ENCODE data around the gene KCNJ6. TPM values are rescaled to one million over a fixed set of nuclear protein-coding genes. Genes with fewer than 3 reads are reported as not detected.
"Not testable (repeated sequence)": the region's sequence is repeated elsewhere in the genome, so short reads cannot be mapped to it uniquely, and the experiment has no call there.

The KCNJ6 gene
- total RNA-seq, 2 experiments from 2014 or later, result not detected

GRCh38 chr21:37927711-37928110, 11.5 kb upstream of the KCNJ6 start:
- ATAC-seq (no peak), DNase-seq (no peak)
- H3K27ac Mint-ChIP-seq, result no peak overlapping the region
- H3K9me3 Mint-ChIP-seq (ENCODE audit: insufficient read depth), result no peaks in the 10 kb centered on the region
- POLR2A ChIA-PET, result no interaction called here
- no peak overlapping the region for H3K4me3 Mint-ChIP-seq
- H3K4me1 Mint-ChIP-seq (ENCODE audit: low read depth), result no peaks in the 10 kb centered on the region
- CTCF ChIA-PET, result no interaction called here
- no peaks in the 10 kb centered on the region for H3K27me3 Mint-ChIP-seq (ENCODE audit: low read depth)
- H3K36me3 Mint-ChIP-seq (ENCODE audit: low read depth), result no peaks in the 10 kb centered on the region

DNA sequence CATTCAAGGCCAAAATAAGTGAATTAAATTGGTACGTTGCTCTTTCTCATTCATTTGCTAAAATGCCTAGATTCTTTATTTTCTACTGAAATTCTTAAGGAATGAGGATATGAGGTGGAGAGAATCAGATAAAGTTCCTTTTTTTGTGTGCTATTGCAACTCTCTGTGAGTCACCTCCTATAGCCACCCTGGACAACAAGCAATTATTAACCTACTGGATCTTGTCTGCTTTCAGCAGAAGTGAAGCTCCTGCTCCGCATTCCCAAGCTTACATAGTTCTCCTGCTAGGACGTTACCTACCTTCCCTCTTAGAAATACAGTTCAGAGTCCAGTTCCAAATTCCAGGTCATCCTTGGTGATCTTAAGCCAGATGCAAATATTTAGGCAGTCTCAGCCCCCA, 4.8 kb upstream of the KCNJ6 start:
- H3K36me3 Mint-ChIP-seq (ENCODE audit: low read depth), result no peaks in the 10 kb centered on the region
- H3K4me1 Mint-ChIP-seq (ENCODE audit: low read depth), result no peaks in the 10 kb centered on the region
- CTCF ChIA-PET, result no interaction called here
- H3K9me3 Mint-ChIP-seq (ENCODE audit: insufficient read depth), result no peaks in the 10 kb centered on the region
- H3K4me3 Mint-ChIP-seq, result no peak overlapping the region
- ATAC-seq (no peak), DNase-seq (no peak)
- no peak overlapping the region for H3K27ac Mint-ChIP-seq
- POLR2A ChIA-PET, result no interaction called here
- peaks cover 16% of the 10 kb centered on the region for H3K27me3 Mint-ChIP-seq (ENCODE audit: low read depth)

DNA sequence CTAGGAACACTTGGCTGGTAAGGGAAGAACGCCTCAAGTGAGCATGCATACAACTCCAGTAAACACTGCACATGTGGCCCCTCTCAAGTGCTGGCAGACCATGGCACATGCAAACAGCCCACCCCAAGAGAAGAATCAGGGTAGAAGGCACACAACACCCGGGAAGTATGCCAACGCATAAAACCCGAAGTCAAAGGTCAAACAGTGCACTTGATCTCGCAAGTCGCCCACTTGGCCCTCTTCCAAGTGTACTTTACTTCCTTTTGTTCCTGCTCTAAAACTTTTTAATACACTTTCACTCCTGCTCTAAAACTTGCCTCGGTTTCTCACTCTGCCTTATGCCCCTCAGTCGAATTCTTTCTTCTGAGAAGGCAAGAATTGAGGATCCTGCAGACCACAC, 4.0 kb upstream of the KCNJ6 start:
- H3K4me3 Mint-ChIP-seq; DNase-seq; CTCF ChIA-PET; H3K27ac Mint-ChIP-seq; H3K4me1 Mint-ChIP-seq (ENCODE audit: low read depth); POLR2A ChIA-PET; H3K36me3 Mint-ChIP-seq (ENCODE audit: low read depth); H3K9me3 Mint-ChIP-seq (ENCODE audit: insufficient read depth); ATAC-seq: not testable (repeated sequence)
- H3K27me3 Mint-ChIP-seq (ENCODE audit: low read depth), result peaks cover 22% of the 10 kb centered on the region

DNA sequence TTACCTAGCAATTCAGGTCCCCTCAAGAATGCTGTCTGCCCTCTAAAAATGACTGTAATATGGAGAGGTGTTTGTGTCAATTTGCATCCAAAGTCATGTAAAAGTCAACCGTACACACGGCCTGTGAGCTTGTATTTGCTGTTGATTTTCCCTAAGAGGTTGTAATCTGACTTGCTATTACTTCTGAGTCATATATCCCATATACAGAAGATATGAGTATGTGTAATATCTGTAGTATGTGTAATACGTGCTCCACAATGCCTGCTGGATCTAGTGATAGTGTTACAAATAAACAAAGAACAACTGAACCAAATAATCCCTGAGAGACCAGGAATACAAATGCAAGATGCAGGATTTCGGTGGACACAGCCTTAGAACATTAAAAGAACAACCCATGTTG, 1.4 kb upstream of the KCNJ6 start:
- ATAC-seq, result no peak
- no peak for DNase-seq
- H3K27me3 Mint-ChIP-seq (ENCODE audit: low read depth), result peaks cover 34% of the 10 kb centered on the region
- H3K4me3 Mint-ChIP-seq, result no peak overlapping the region
- POLR2A ChIA-PET, result no interaction called here
- H3K27ac Mint-ChIP-seq, result no peak overlapping the region
- CTCF ChIA-PET, result no interaction called here
- H3K4me1 Mint-ChIP-seq (ENCODE audit: low read depth), result no peaks in the 10 kb centered on the region
- H3K36me3 Mint-ChIP-seq (ENCODE audit: low read depth), result peaks cover 3% of the 10 kb centered on the region
- no peaks in the 10 kb centered on the region for H3K9me3 Mint-ChIP-seq (ENCODE audit: insufficient read depth)

- CTCF ChIA-PET, result no interaction called here
- Mint-ChIP-seq H3K36me3 (ENCODE audit: low read depth) (peaks cover 3% of the 10 kb centered on the region), H3K4me1 (ENCODE audit: low read depth) (no peaks in the 10 kb centered on the region), H3K27ac (no peak overlapping the region), H3K27me3 (ENCODE audit: low read depth) (peaks cover 35% of the 10 kb centered on the region), H3K4me3 (no peak overlapping the region), H3K9me3 (ENCODE audit: insufficient read depth) (no peaks in the 10 kb centered on the region)
- POLR2A ChIA-PET, result no interaction called here
- no peak for DNase-seq
- ATAC-seq, result no peak
These were observed 332 bp downstream of the KCNJ6 start for GRCh38 chr21:37915941-37916309.

DNA sequence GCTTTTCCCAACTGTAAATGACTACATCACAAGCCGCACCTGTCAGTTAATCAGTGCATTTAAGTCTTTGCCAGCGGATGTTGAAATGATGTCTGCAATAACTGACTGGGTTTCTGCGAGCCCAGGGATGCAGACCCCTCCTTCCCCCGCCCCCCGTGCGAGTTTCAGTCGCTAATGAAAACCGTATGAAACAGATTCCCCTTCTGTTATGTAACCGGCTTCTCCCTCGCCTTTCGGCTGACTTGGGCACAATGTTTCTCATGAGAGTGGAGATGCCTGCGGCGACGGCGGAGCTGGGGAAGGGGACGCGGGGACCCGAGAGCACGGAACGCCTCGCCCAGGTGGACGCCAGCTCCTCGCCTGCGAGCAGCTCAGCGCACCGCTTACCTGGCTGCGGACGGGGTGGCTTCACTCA, 753 bp downstream of the KCNJ6 start:
- ChIA-PET POLR2A (no interaction called here), CTCF (no interaction called here)
- Mint-ChIP-seq H3K27ac (no peak overlapping the region), H3K4me1 (ENCODE audit: low read depth) (no peaks in the 10 kb centered on the region), H3K36me3 (ENCODE audit: low read depth) (peaks cover 3% of the 10 kb centered on the region), H3K4me3 (no peak overlapping the region), H3K9me3 (ENCODE audit: insufficient read depth) (no peaks in the 10 kb centered on the region), H3K27me3 (ENCODE audit: low read depth) (peaks cover 35% of the 10 kb centered on the region)
- DNase-seq, result no peak
- no peak for ATAC-seq

- Mint-ChIP-seq H3K27ac (no peak overlapping the region), H3K36me3 (ENCODE audit: low read depth) (peaks cover 3% of the 10 kb centered on the region), H3K4me1 (ENCODE audit: low read depth) (no peaks in the 10 kb centered on the region), H3K9me3 (ENCODE audit: insufficient read depth) (no peaks in the 10 kb centered on the region), H3K4me3 (no peak overlapping the region), H3K27me3 (ENCODE audit: low read depth) (peaks cover 26% of the 10 kb centered on the region)
- DNase-seq, result no peak
- ATAC-seq, result no peak
- CTCF ChIA-PET, result no interaction called here
- POLR2A ChIA-PET, result no interaction called here
These were observed 3.6 kb downstream of the KCNJ6 start for GRCh38 chr21:37912616-37913015.

DNA sequence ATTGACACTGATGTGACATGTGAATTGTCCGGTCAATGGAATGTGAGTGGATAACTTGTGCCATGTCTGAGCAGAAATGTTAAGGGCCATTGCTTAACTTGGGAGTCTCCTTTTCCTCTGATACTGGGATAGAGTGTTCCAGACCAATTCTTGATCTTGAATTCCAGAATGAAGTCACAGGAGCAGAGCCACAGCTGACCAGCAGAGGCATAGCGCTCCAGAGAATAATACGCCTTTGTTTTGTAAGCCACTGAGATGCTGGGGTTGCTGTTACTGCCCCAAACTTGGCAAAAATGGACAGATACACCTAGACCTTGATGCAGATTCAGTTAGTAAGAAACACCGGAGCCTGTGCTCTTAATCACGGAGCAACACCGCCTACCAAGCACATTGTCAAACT, 6.3 kb downstream of the KCNJ6 start:
- no peaks in the 10 kb centered on the region for H3K4me1 Mint-ChIP-seq (ENCODE audit: low read depth)
- H3K4me3 Mint-ChIP-seq, result no peak overlapping the region
- CTCF ChIA-PET, result no interaction called here
- peaks cover 9% of the 10 kb centered on the region for H3K27me3 Mint-ChIP-seq (ENCODE audit: low read depth)
- no peaks in the 10 kb centered on the region for H3K9me3 Mint-ChIP-seq (ENCODE audit: insufficient read depth)
- ATAC-seq, result no peak
- POLR2A ChIA-PET, result no interaction called here
- no peak overlapping the region for H3K27ac Mint-ChIP-seq
- no peak for DNase-seq
- H3K36me3 Mint-ChIP-seq (ENCODE audit: low read depth), result no peaks in the 10 kb centered on the region

DNA sequence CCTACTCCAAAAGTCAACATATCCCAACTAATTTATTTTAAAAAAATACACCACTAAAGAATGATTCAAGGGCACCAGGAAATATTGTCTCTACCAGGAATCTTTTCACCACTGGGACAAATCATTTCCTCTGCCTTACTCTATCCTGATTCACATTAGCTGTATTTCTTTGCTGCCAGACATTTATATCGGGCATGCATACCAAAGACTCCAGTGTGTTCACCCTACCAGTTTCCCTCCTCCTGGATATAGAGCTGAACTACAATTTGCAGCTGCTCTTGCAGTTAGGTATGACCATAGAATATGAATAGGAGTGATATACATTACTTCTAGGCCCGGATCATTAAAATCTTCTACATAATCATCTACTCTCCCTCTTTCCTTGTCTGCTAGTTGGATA, 7.6 kb downstream of the KCNJ6 start:
- POLR2A ChIA-PET, result no interaction called here
- CTCF ChIA-PET, result no interaction called here
- Mint-ChIP-seq H3K36me3 (ENCODE audit: low read depth) (no peaks in the 10 kb centered on the region), H3K4me1 (ENCODE audit: low read depth) (no peaks in the 10 kb centered on the region), H3K27me3 (ENCODE audit: low read depth) (peaks cover 3% of the 10 kb centered on the region), H3K4me3 (no peak overlapping the region), H3K27ac (no peak overlapping the region), H3K9me3 (ENCODE audit: insufficient read depth) (no peaks in the 10 kb centered on the region)
- ATAC-seq (no peak), DNase-seq (no peak)

DNA sequence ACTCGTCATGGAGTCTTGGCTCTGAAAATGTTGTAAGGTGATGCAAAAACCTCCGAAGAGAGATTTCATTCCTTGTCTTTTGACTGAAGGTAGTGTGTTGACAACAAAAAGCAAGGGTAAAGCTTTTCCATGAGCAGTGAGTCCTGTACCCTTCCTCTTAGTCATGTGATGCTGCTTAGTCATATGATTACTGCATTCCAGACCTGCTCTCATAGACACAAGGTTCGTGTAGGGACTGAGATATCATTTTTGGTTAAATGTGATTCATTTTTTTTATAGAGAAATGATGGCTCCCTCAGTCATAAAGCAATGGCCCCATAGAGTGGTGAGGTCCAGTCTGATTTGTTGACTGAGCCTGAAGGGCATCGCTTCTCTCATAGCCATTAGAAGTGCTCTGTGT, 9.2 kb downstream of the KCNJ6 start:
- CTCF ChIA-PET, result no interaction called here
- ATAC-seq, result no peak
- Mint-ChIP-seq H3K36me3 (ENCODE audit: low read depth) (no peaks in the 10 kb centered on the region), H3K4me1 (ENCODE audit: low read depth) (no peaks in the 10 kb centered on the region), H3K9me3 (ENCODE audit: insufficient read depth) (no peaks in the 10 kb centered on the region), H3K4me3 (no peak overlapping the region), H3K27ac (no peak overlapping the region), H3K27me3 (ENCODE audit: low read depth) (peaks cover 2% of the 10 kb centered on the region)
- POLR2A ChIA-PET, result no interaction called here
- no peak for DNase-seq

- Mint-ChIP-seq H3K27me3 (ENCODE audit: low read depth) (peaks cover 3% of the 10 kb centered on the region), H3K9me3 (ENCODE audit: insufficient read depth) (no peaks in the 10 kb centered on the region), H3K27ac (no peak overlapping the region), H3K4me3 (no peak overlapping the region), H3K36me3 (ENCODE audit: low read depth) (no peaks in the 10 kb centered on the region), H3K4me1 (ENCODE audit: low read depth) (no peaks in the 10 kb centered on the region)
- ChIA-PET POLR2A (no interaction called here), CTCF (no interaction called here)
- ATAC-seq (no peak), DNase-seq (no peak)
These were observed 11.0 kb downstream of the KCNJ6 start for GRCh38 chr21:37905291-37905690.

DNA sequence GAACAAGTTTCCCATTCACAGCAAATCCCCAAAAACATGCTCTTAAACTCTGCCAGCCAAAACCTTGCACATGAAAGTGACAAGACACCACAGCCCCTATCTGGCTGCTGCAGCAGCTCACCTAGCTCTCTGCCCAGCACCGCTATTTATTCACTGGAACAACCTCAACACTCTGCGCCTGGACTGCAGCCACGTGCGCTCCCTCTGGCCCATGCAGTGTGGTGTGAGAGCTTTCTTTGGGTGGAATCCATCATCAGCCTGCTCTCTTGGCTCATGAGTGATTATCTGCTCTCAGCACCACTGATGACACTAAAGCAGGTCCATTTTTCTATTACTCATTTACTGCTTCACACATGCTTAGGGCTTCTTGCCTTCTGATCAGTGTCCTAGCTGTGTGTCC, 11.4 kb downstream of the KCNJ6 start:
- Mint-ChIP-seq H3K36me3 (ENCODE audit: low read depth) (no peaks in the 10 kb centered on the region), H3K9me3 (ENCODE audit: insufficient read depth) (no peaks in the 10 kb centered on the region), H3K27ac (no peak overlapping the region), H3K27me3 (ENCODE audit: low read depth) (peaks cover 6% of the 10 kb centered on the region), H3K4me3 (no peak overlapping the region), H3K4me1 (ENCODE audit: low read depth) (no peaks in the 10 kb centered on the region)
- CTCF ChIA-PET, result no interaction called here
- POLR2A ChIA-PET, result no interaction called here
- ATAC-seq, result no peak
- DNase-seq, result no peak

- DNase-seq (no peak), ATAC-seq (no peak)
- peaks cover 6% of the 10 kb centered on the region for H3K27me3 Mint-ChIP-seq (ENCODE audit: low read depth)
- no peaks in the 10 kb centered on the region for H3K9me3 Mint-ChIP-seq (ENCODE audit: insufficient read depth)
- no peaks in the 10 kb centered on the region for H3K36me3 Mint-ChIP-seq (ENCODE audit: low read depth)
- ChIA-PET CTCF (no interaction called here), POLR2A (no interaction called here)
- no peak overlapping the region for H3K27ac Mint-ChIP-seq
- no peak overlapping the region for H3K4me3 Mint-ChIP-seq
- H3K4me1 Mint-ChIP-seq (ENCODE audit: low read depth), result no peaks in the 10 kb centered on the region
These were observed 12.9 kb downstream of the KCNJ6 start for GRCh38 chr21:37903396-37903795.

DNA sequence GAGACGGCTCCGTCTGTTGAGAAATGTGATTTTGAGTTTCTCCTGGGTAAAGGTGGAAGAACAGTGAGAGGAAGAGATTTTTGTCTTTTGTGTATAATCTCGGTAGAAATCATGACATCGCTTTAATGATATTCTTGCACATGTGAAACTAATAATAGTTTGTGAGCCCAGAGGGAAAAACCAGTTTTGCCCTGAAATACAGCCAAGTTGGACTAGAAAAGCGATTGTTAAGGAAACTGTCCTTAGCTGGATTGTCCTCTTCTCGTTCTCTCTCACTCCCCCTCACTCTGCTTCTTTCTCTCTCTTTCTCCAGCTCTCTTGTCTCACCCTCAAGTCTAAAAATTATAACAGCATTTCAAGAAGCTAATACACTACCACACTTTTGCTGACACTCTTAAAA, 17.1 kb downstream of the KCNJ6 start:
- Mint-ChIP-seq H3K9me3 (ENCODE audit: insufficient read depth) (no peaks in the 10 kb centered on the region), H3K36me3 (ENCODE audit: low read depth) (no peaks in the 10 kb centered on the region), H3K4me3 (no peak overlapping the region), H3K27ac (no peak overlapping the region), H3K27me3 (ENCODE audit: low read depth) (peaks cover 6% of the 10 kb centered on the region), H3K4me1 (ENCODE audit: low read depth) (no peaks in the 10 kb centered on the region)
- DNase-seq (no peak), ATAC-seq (no peak)
- POLR2A ChIA-PET, result no interaction called here
- CTCF ChIA-PET, result no interaction called here
